Middle frontal gyrus (tissue), 1 donor: ENCODE data around the gene ELAPOR1.

ENCODE experiments used
- DNase-seq: peaks from one replicate; pipeline ENCODE4 v3.0.0-alpha.2; 2015; ENCODE audit warnings: low spot score; ENCODE audit errors: extremely low spot score

The ELAPOR1 gene

GRCh38 chr1:109096120-109096519 lies 17.8 kb upstream of the ELAPOR1 start:
- no peak for DNase-seq

GRCh38 chr1:109099938-109100773 lies 13.8 kb upstream of the ELAPOR1 start:
- DNase-seq, result peak; percentile 92

- no peak for DNase-seq
Measured at GRCh38 chr1:109104364-109105151, 9.4 kb upstream of the ELAPOR1 start.

- DNase-seq, result no peak
Measured at GRCh38 chr1:109105881-109106280, 8.0 kb upstream of the ELAPOR1 start.

GRCh38 chr1:109107785-109108184 lies 6.1 kb upstream of the ELAPOR1 start:
- DNase-seq, result no peak

- DNase-seq, result no peak
Measured at GRCh38 chr1:109109906-109110305, 4.0 kb upstream of the ELAPOR1 start.

- no peak for DNase-seq
Measured at GRCh38 chr1:109111386-109112055, 2.4 kb upstream of the ELAPOR1 start.

GRCh38 chr1:109112056-109112651 lies 1.8 kb upstream of the ELAPOR1 start:
- DNase-seq, result no peak

- peak; percentile 87 for DNase-seq
Measured at GRCh38 chr1:109112652-109113285, 1.1 kb upstream of the ELAPOR1 start.

GRCh38 chr1:109114342-109114674 lies 393 bp downstream of the ELAPOR1 start:
- no peak for DNase-seq

GRCh38 chr1:109115685-109116084 lies 1.8 kb downstream of the ELAPOR1 start:
- no peak for DNase-seq

- DNase-seq, result no peak
Measured at GRCh38 chr1:109116286-109116685, 2.4 kb downstream of the ELAPOR1 start.

- no peak for DNase-seq
Measured at GRCh38 chr1:109118089-109118488, 4.2 kb downstream of the ELAPOR1 start.

- DNase-seq, result no peak
Measured at GRCh38 chr1:109120356-109120755, 6.4 kb downstream of the ELAPOR1 start.

GRCh38 chr1:109131059-109131458 lies 17.1 kb downstream of the ELAPOR1 start:
- DNase-seq, result no peak

- no peak for DNase-seq
Measured at GRCh38 chr1:109131800-109132199, 17.9 kb downstream of the ELAPOR1 start.

- no peak for DNase-seq
Measured at GRCh38 chr1:109133002-109133706, 19.2 kb downstream of the ELAPOR1 start.

GRCh38 chr1:109133815-109134214 lies 19.9 kb downstream of the ELAPOR1 start:
- DNase-seq, result peak; percentile 27

GRCh38 chr1:109134423-109134822 lies 20.5 kb downstream of the ELAPOR1 start:
- DNase-seq, result no peak

GRCh38 chr1:109135940-109136339 lies 22.0 kb downstream of the ELAPOR1 start:
- DNase-seq, result no peak

- DNase-seq, result no peak
Measured at GRCh38 chr1:109136766-109137165, 22.9 kb downstream of the ELAPOR1 start.
